Natural killer cell (primary cell): ENCODE measurements around the gene TOM1. TPM values are rescaled to one million over a fixed set of nuclear protein-coding genes. Genes with fewer than 3 reads are reported as not detected.

ENCODE experiments used
- ATAC-seq, 3 donors: fragments of 150-1000 bp in 2 of 3; fragments of 200-7000 bp in 1 of 3; cut with Tn5 transposase; 1 replicate in 1 of 3; 2 replicates in 2 of 3; pipeline ENCODE4 v1.10.0; 2021; ENCODE audit warnings: mild to moderate bottlenecking in 2 of 3, moderate library complexity in 2 of 3
- DNase-seq, 2 donors: peaks; one replicate each; pipeline versions ENCODE4 v3.0.0 to v3.0.0-alpha.2; 2013 to 2021; ENCODE audit warnings: mixed read lengths in 1 of 2
- H3K27ac ChIP-seq: one replicate; pipeline ENCODE4 v1.5.1; 2013; ENCODE audit warnings: mild to moderate bottlenecking, low read length
- H3K27me3 ChIP-seq: one replicate; pipeline ENCODE4 v1.6.1; 2013; ENCODE audit warnings: low read length; ENCODE audit not compliant: control insufficient read depth, insufficient read depth
- H3K36me3 ChIP-seq: one replicate; pipeline ENCODE4 v1.6.1; 2013; ENCODE audit warnings: low read length; ENCODE audit not compliant: control insufficient read depth, insufficient read depth
- H3K4me1 ChIP-seq: one replicate; pipeline ENCODE4 v1.6.1; 2013; ENCODE audit warnings: low read length; ENCODE audit not compliant: control insufficient read depth, insufficient read depth
- H3K4me3 ChIP-seq: one replicate; pipeline ENCODE4 v1.5.1; 2013; ENCODE audit warnings: low read length
- H3K9me3 ChIP-seq: one replicate; pipeline ENCODE4 v1.6.1; 2013; ENCODE audit warnings: low read length; ENCODE audit not compliant: control insufficient read depth, insufficient read depth
- H3K27ac Mint-ChIP-seq, 2 donors: one replicate each; pipeline ENCODE4 v1.8.0; 2022; ENCODE audit warnings: mild to moderate bottlenecking in 2 of 2, mixed read lengths in 2 of 2, moderate library complexity in 1 of 2
- H3K27me3 Mint-ChIP-seq, 2 donors: one replicate each; pipeline ENCODE4 v1.8.0; 2022; ENCODE audit warnings: low read depth in 2 of 2, mixed read lengths in 2 of 2
- H3K36me3 Mint-ChIP-seq: one replicate; pipeline ENCODE4 v1.8.0; 2022; ENCODE audit warnings: mixed read lengths
- H3K4me1 Mint-ChIP-seq, 2 donors: one replicate each; pipeline ENCODE4 v1.8.0; 2022; ENCODE audit warnings: mixed read lengths in 2 of 2
- H3K4me3 Mint-ChIP-seq: one replicate; pipeline ENCODE4 v1.8.0; 2022; ENCODE audit warnings: mild to moderate bottlenecking, moderate library complexity, mixed read lengths
- H3K9me3 Mint-ChIP-seq, 2 donors: one replicate each; pipeline ENCODE4 v1.8.0; 2022; ENCODE audit warnings: mixed read lengths in 2 of 2
- WGBS: methylation state at CpG from one replicate; pipeline ENCODE4 v1.1.7; 2013; ENCODE audit warnings: missing lambda C conversion rate; ENCODE audit not compliant: insufficient coverage; 5-methylcytosine and 5-hydroxymethylcytosine counted together
- intact Hi-C: fragments of 100-400 bp; cut with micrococcal nuclease; formaldehyde crosslinking; loops from one replicate; pipeline ENCODE4 v1.14.2; 2022
- total RNA-seq, 4 donors: library from RNA; stranded (reverse); fragments of 120-200 nt in 1 of 4; gene quantifications; one replicate each; pipeline versions ENCODE4 v1.2.3 to v1.2.4, GENCODE V29; 2013 to 2022
- TF ChIP-seq, protein P1 (sequence below): fragments of 200-600 bp; IDR thresholded peaks from one replicate; pipeline ENCODE4 v1.8.0; 2022; ENCODE audit warnings: antibody characterized with exemption

The TOM1 gene
- total RNA-seq, 3 donors from 2014 or later (not counting 1 experiment from before 2014, with no cell fraction given): 102 to 132 (median 107) TPM

DNA sequence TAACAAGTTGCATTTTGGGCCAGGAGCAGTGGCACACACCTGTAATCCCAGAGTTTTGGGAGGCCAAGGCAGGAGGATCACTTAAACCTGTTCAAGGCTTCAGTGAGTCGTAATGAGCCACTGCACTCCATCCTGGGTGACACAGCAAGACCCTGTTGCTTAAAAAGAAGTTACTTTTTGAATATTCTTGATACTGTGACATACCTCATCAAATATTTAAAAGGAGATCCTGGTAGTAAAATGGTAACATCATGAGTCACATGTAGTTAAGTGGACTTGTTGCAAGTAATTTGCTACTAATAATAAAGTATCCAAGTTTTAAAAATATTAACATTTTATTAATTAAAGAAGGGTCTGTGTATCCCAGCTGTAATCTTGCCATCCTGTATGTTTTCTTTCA, 24.1 kb upstream of the TOM1 start:
- peaks cover 5% of the 10 kb centered on the region for H3K36me3 ChIP-seq

DNA sequence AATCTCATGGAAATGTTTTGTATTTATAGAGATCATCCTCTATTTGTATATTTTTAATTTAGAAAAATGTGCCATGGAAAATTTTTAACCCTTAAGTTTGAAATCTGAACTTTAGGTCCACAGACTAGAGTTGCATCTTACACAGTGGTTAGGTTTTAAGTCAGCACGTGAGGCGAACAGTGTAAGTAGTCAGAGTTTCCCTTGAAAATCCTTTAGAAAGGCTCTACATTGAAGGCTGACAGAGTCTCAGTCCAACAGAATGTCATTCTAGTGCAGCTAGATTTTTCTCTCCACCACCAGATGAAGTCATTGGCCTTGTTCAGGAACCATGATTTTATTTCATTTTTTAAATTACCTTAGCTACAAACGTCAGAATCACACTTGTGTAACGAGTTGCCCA, 23.7 kb upstream of the TOM1 start:
- no peak for DNase-seq
- no peak for ATAC-seq
- Histone ChIP-seq H3K4me1 (no peaks in the 10 kb centered on the region), H3K27ac (no peak overlapping the region), H3K4me3 (no peak overlapping the region), H3K36me3 (peaks cover 7% of the 10 kb centered on the region), H3K9me3 (no peaks in the 10 kb centered on the region), H3K27me3 (no peaks in the 10 kb centered on the region)
- Mint-ChIP-seq H3K4me3 (no peak overlapping the region), H3K36me3 (no peaks in the 10 kb centered on the region), H3K4me1 (peaks cover 0 to 18% of the 10 kb centered on the region in 2 donors), H3K9me3 (no peaks in the 10 kb centered on the region), H3K27ac (no peak overlapping the region), H3K27me3 (no peaks in the 10 kb centered on the region)
- 94% methylated on average over 2 of the region's 4 CpGs for WGBS
- intact Hi-C loops: no loop called here
- TF ChIP-seq, protein P1, sequence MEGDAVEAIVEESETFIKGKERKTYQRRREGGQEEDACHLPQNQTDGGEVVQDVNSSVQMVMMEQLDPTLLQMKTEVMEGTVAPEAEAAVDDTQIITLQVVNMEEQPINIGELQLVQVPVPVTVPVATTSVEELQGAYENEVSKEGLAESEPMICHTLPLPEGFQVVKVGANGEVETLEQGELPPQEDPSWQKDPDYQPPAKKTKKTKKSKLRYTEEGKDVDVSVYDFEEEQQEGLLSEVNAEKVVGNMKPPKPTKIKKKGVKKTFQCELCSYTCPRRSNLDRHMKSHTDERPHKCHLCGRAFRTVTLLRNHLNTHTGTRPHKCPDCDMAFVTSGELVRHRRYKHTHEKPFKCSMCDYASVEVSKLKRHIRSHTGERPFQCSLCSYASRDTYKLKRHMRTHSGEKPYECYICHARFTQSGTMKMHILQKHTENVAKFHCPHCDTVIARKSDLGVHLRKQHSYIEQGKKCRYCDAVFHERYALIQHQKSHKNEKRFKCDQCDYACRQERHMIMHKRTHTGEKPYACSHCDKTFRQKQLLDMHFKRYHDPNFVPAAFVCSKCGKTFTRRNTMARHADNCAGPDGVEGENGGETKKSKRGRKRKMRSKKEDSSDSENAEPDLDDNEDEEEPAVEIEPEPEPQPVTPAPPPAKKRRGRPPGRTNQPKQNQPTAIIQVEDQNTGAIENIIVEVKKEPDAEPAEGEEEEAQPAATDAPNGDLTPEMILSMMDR: no peak

More for the DNA sequence above, 24.1 kb upstream of the TOM1 start:
- no peaks in the 10 kb centered on the region for H3K27me3 Mint-ChIP-seq
- H3K27me3 ChIP-seq: no peaks in the 10 kb centered on the region
- no peaks in the 10 kb centered on the region for H3K36me3 Mint-ChIP-seq
- H3K4me1 Mint-ChIP-seq: peaks cover 0 to 15% of the 10 kb centered on the region in 2 donors
- no peak overlapping the region for H3K4me3 Mint-ChIP-seq
- no peak for ATAC-seq
- WGBS: 92% methylated on average over 1 of the region's 1 CpG
- TF ChIP-seq, protein P1: no peak
- no peaks in the 10 kb centered on the region for H3K4me1 ChIP-seq
- H3K9me3 Mint-ChIP-seq: no peaks in the 10 kb centered on the region
- H3K27ac Mint-ChIP-seq: no peak overlapping the region
- no peak overlapping the region for H3K4me3 ChIP-seq
- DNase-seq: no peak
- H3K27ac ChIP-seq: no peak overlapping the region
- intact Hi-C loops: no loop called here
- H3K9me3 ChIP-seq: no peaks in the 10 kb centered on the region

DNA sequence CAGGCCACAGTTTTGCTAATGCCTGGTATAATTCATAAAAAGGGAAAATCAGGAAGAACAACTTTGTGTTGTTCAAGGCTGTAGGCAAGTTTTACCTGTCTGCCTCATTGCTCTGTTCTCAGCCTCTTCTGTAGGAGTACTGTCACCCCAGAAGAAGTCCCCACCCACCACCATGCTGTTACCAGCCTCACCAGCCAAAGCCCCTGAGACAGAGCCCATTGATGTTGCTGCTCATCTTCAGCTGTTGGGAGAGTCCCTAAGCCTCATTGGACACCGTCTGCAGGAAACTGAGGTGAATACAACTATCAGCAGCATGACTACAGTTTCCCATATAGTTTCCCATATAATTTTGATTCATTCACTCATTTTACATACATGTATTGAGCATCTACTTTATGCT, 11.6 kb upstream of the TOM1 start:
- no peaks in the 10 kb centered on the region for H3K27me3 ChIP-seq
- H3K36me3 Mint-ChIP-seq: peaks cover 2% of the 10 kb centered on the region
- H3K9me3 Mint-ChIP-seq: no peaks in the 10 kb centered on the region
- no peak overlapping the region for H3K4me3 ChIP-seq
- no peaks in the 10 kb centered on the region for H3K27me3 Mint-ChIP-seq
- H3K4me1 ChIP-seq: no peaks in the 10 kb centered on the region
- H3K27ac Mint-ChIP-seq: no peak overlapping the region
- DNase-seq: no peak
- no peak overlapping the region for H3K4me3 Mint-ChIP-seq
- no peaks in the 10 kb centered on the region for H3K4me1 Mint-ChIP-seq
- peaks cover 56% of the 10 kb centered on the region for H3K36me3 ChIP-seq
- no peaks in the 10 kb centered on the region for H3K9me3 ChIP-seq
- WGBS: 100% methylated on average over 1 of the region's 1 CpG
- TF ChIP-seq, protein P1: no peak
- intact Hi-C loops: no loop called here
- H3K27ac ChIP-seq: no peak overlapping the region
- ATAC-seq: no peak

DNA sequence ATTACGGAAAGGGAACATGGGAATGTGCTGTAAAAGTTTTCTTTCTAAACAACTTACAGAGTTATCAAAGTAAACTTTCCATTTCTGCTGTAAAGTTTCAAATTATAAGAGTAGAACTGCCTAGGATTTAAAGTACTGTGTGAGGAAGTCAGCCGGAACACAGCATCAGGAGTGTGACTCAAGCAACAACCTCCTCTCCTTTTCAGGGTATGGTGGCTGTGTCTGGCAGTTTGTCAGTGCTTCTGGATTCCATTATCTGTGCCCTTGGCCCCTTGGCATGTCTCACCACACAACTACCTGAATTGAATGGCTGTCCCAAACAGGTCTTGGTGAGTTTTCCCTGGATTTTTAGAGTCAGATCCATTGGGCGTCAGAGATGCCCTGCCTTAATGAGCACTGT, 6.9 kb upstream of the TOM1 start:
- Histone ChIP-seq H3K27ac (no peak overlapping the region), H3K36me3 (peaks cover 32% of the 10 kb centered on the region), H3K4me1 (no peaks in the 10 kb centered on the region), H3K4me3 (no peak overlapping the region), H3K27me3 (no peaks in the 10 kb centered on the region), H3K9me3 (no peaks in the 10 kb centered on the region)
- Mint-ChIP-seq H3K27ac (no peak overlapping the region), H3K27me3 (no peaks in the 10 kb centered on the region), H3K4me3 (no peak overlapping the region), H3K36me3 (peaks cover 8% of the 10 kb centered on the region), H3K9me3 (no peaks in the 10 kb centered on the region), H3K4me1 (no peaks in the 10 kb centered on the region)
- WGBS: 100% methylated on average over 3 of the region's 3 CpGs
- DNase-seq (no peak), ATAC-seq (no peak)
- intact Hi-C loops: no loop called here
- TF ChIP-seq, protein P1: no peak
